Measurements from ENCODE around the gene RBKS. TPM values are rescaled to one million over a fixed set of nuclear protein-coding genes. Genes with fewer than 3 reads are reported as not detected.

RBKS gene
- total RNA-seq, 1 experiment from 2014 or later = 0.54 TPM

DNA sequence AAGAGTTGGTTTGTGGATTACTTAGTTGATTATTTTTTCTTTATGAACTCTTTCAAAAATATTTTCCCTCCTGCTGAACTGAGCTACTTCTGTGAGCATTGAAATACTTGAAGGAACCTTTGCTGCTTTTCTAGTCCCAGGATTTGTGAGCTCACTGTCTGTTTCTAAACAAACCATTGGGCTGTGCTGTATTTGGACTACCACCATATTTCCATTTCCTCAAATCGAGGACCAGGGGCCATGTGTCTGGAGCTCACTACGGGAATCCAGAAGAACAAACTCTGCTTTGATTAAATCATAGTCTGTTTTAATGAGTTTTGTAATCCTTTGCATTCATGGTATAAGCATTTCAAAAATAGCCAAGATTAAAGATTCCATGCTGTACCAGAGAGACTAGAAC is 117.4 kb downstream of the RBKS start:
- POLR2A ChIA-PET (ENCODE audit: low non-redundant PET) = interaction anchor here (0.6 kb wide), 1 partner anchor 68 kb away, joined by 3 read pairs; no protein-coding TSS in a partner anchor
- Histone ChIP-seq H3K9me3 (ENCODE audit: low read depth, low read length, poor library complexity, severe bottlenecking) (no peaks in the 10 kb centered on the region), H3K36me3 (ENCODE audit: insufficient read depth, low read length, poor library complexity, severe bottlenecking) (no peaks in the 10 kb centered on the region), H3K4me1 (ENCODE audit: insufficient read depth, low read length, poor library complexity, severe bottlenecking) (peaks cover 25% of the 10 kb centered on the region), H3K4me3 (ENCODE audit: low read depth, low read length, poor library complexity, severe bottlenecking) (peak overlapping the region; percentile 62), H3K27me3 (replicated peaks; ENCODE audit: insufficient read depth, low read depth, low read length, poor library complexity) (no peaks in the 10 kb centered on the region), H3K27ac (ENCODE audit: low read depth, low read length, poor library complexity, severe bottlenecking) (no peak overlapping the region)
- BruUV-seq (replicated peaks) = no TSS peak
- no peak for DNase-seq (ENCODE audit: low spot score)
- CTCF ChIA-PET = no interaction called here
- TF ChIP-seq, protein P1, sequence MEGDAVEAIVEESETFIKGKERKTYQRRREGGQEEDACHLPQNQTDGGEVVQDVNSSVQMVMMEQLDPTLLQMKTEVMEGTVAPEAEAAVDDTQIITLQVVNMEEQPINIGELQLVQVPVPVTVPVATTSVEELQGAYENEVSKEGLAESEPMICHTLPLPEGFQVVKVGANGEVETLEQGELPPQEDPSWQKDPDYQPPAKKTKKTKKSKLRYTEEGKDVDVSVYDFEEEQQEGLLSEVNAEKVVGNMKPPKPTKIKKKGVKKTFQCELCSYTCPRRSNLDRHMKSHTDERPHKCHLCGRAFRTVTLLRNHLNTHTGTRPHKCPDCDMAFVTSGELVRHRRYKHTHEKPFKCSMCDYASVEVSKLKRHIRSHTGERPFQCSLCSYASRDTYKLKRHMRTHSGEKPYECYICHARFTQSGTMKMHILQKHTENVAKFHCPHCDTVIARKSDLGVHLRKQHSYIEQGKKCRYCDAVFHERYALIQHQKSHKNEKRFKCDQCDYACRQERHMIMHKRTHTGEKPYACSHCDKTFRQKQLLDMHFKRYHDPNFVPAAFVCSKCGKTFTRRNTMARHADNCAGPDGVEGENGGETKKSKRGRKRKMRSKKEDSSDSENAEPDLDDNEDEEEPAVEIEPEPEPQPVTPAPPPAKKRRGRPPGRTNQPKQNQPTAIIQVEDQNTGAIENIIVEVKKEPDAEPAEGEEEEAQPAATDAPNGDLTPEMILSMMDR (conservative IDR thresholded peaks at IDR 0.05; ENCODE audit: low read depth, low read length) = no peak
- intact Hi-C loops (cut with micrococcal nuclease; ENCODE audit: unreplicated experiment) = loop anchor here (10.0 kb wide), 1 partner anchor 112 kb away; no protein-coding TSS in a partner anchor

DNA sequence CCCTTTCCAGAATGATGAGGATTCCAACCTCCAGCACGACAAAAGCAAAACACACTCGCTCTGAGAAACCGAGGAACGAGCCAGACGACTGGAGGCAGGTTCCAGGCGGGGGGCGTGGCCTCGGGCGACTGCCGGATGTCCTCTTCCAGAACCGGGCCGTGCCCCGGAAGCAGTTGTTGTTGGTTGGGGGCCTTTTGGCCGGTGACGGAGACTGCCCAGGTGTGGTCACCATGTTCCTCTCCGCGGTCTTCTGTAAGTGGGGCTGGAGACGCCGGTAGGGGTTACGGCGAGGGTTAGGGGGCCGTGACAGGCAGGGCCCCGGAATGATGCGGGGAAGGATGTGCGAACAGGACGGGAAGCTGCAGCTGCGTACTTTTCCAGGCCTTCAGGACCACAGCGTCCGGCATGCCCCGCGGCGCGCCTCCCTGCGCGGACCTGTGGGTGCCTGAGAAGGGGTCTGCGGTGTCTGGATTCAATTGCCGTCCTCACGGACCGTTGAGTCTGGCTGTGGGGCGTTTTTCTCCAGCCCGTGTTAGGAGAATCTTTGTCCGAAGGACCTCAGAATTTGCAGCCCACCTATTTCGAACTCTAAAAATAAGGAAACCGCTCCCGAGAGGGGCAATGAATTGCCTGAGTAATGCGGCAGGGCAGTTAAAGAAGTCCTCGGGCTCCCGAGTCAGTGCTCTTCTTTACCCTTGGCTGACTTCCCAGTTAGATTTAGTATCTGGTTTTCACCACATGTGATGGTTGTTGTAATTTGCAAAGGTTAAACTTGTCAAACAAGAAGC is 118.4 kb downstream of the RBKS start, which contains the start of gene MRPL33:
TSS of gene MRPL33 (plus strand) at position 172 of the 788 bp plus-strand sequence. CDS start at position 231, 59 bp downstream.
- Histone ChIP-seq H3K4me1 (ENCODE audit: insufficient read depth, low read length, poor library complexity, severe bottlenecking) (peaks cover 19% of the 10 kb centered on the region), H3K36me3 (ENCODE audit: insufficient read depth, low read length, poor library complexity, severe bottlenecking) (no peaks in the 10 kb centered on the region), H3K9me3 (ENCODE audit: low read depth, low read length, poor library complexity, severe bottlenecking) (no peaks in the 10 kb centered on the region), H3K27me3 (replicated peaks; ENCODE audit: insufficient read depth, low read depth, low read length, poor library complexity) (no peaks in the 10 kb centered on the region), H3K27ac (ENCODE audit: low read depth, low read length, poor library complexity, severe bottlenecking) (peak within 1 kb of the TSS; percentile 73), H3K4me3 (ENCODE audit: low read depth, low read length, poor library complexity, severe bottlenecking) (peak within 1 kb of the TSS; percentile 62)
- intact Hi-C loops (cut with micrococcal nuclease; ENCODE audit: unreplicated experiment) = loop anchor here (10.0 kb wide), 1 partner anchor 113 kb away; no protein-coding TSS in a partner anchor
- TF ChIP-seq, protein P1 (conservative IDR thresholded peaks at IDR 0.05; ENCODE audit: low read depth, low read length) = no peak
- DNase-seq (ENCODE audit: low spot score) = peak; percentile 96
- TSS peak; percentile 50 for BruUV-seq (replicated peaks)
- POLR2A ChIA-PET (ENCODE audit: low non-redundant PET) = no interaction called here
- CTCF ChIA-PET = no interaction called here

DNA sequence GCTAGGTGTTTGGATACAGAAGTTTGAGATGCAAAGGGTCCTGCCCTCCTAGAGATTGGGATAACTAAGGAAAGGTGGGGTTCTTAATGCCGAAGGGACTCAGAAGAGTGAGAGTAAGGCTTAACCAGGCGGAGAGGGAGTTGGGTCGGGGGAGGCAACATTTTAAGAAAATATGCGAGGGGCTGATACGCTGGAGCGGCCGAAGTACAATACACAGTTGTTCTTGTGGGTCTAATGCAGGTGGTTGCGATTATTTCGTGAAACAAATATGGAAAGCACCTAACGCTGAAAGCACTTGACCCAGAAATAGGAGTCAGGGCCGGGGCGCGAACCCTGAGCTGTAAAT is 119.0 kb downstream of the RBKS start:
- Histone ChIP-seq H3K27ac (ENCODE audit: low read depth, low read length, poor library complexity, severe bottlenecking) (peak overlapping the region; percentile 73), H3K4me1 (ENCODE audit: insufficient read depth, low read length, poor library complexity, severe bottlenecking) (peaks cover 14% of the 10 kb centered on the region), H3K36me3 (ENCODE audit: insufficient read depth, low read length, poor library complexity, severe bottlenecking) (no peaks in the 10 kb centered on the region), H3K4me3 (ENCODE audit: low read depth, low read length, poor library complexity, severe bottlenecking) (peak overlapping the region; percentile 62), H3K9me3 (ENCODE audit: low read depth, low read length, poor library complexity, severe bottlenecking) (no peaks in the 10 kb centered on the region), H3K27me3 (replicated peaks; ENCODE audit: insufficient read depth, low read depth, low read length, poor library complexity) (no peaks in the 10 kb centered on the region)
- BruUV-seq (replicated peaks) = TSS peak; percentile 89
- DNase-seq (ENCODE audit: low spot score) = no peak
- ChIA-PET POLR2A (ENCODE audit: low non-redundant PET) (no interaction called here), CTCF (no interaction called here)
- TF ChIP-seq EZH2 (IDR thresholded peaks at IDR 0.05; ENCODE audit: borderline replicate concordance, low read depth, low read length, poor library complexity, severe bottlenecking) = no peak
- TF ChIP-seq, protein P1 (conservative IDR thresholded peaks at IDR 0.05; ENCODE audit: low read depth, low read length) = no peak
- intact Hi-C loops (cut with micrococcal nuclease; ENCODE audit: unreplicated experiment) = loop anchor here (10.0 kb wide), 1 partner anchor 114 kb away; no protein-coding TSS in a partner anchor

All from A673 (cell line).